Activated CD4-positive, alpha-beta T cell treated with anti-CD3 and anti-CD28 coated beads, Interleukin-2, amount 10 ng/mL, durations not matched to agents 7 days and 5 days (primary cell): ENCODE measurements around the gene TNPO2. TPM values are rescaled to one million over a fixed set of nuclear protein-coding genes. Genes with fewer than 3 reads are reported as not detected.

Source experiments
- CTCF ChIA-PET: fragments of 350-600 bp; sonication (Branson Sonifier 250); formaldehyde crosslinking; loops from one replicate; lab custom pipeline; 2021; ENCODE audit warnings: antibody characterized with exemption; lab: Charles Lee
- POLR2A ChIA-PET: fragments of 350-600 bp; sonication (Branson Sonifier 250); formaldehyde crosslinking; loops from one replicate; lab custom pipeline; 2021; ENCODE audit warnings: antibody characterized with exemption; lab: Charles Lee
- DNase-seq: peaks from one replicate; pipeline ENCODE4 v3.0.0-alpha.2; 2020
- H3K27ac Mint-ChIP-seq: one replicate; pipeline ENCODE4 v1.8.0; 2021; ENCODE audit warnings: mild to moderate bottlenecking, moderate library complexity, mixed read lengths
- H3K27me3 Mint-ChIP-seq: one replicate; pipeline ENCODE4 v1.8.0; 2021; ENCODE audit warnings: mixed read lengths
- H3K36me3 Mint-ChIP-seq: one replicate; pipeline ENCODE4 v1.8.0; 2021; ENCODE audit warnings: low read depth, mixed read lengths
- H3K4me1 Mint-ChIP-seq: one replicate; pipeline ENCODE4 v1.8.0; 2021; ENCODE audit warnings: mixed read lengths
- H3K4me3 Mint-ChIP-seq: one replicate; pipeline ENCODE4 v1.8.0; 2021; ENCODE audit warnings: mild to moderate bottlenecking, moderate library complexity, mixed read lengths
- H3K9me3 Mint-ChIP-seq: one replicate; pipeline ENCODE4 v1.8.0; 2021; ENCODE audit warnings: mixed read lengths
- total RNA-seq, 2 experiments: library from RNA; stranded (reverse); gene quantifications; one replicate each; pipeline ENCODE4 v1.2.3, GENCODE V29; 2021

TNPO2 gene
- total RNA-seq, 2 experiments from 2014 or later: 80.5 to 90.7 TPM

DNA sequence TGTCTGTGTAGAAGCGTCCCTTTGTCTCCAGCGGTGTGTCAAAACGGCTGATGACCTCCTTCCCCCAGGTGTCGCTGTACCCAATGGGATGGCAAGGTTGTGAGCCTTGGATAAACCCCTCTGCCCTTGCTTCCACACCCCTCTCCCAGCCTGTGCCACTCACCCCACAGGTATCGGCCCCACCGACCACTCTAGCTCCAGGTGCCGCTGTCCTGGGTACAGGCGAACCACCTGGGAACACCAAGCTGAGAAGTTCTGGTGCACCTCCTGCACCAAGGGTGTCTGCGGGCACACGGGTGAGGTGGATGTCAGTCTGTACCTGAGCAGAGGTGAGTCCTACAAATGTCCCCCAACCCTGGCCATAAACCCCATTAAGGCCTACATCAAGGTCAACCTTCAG is 73.8 kb downstream of the TNPO2 start:
- Mint-ChIP-seq H3K4me1 (peaks cover 5% of the 10 kb centered on the region), H3K36me3 (peaks cover 35% of the 10 kb centered on the region), H3K9me3 (no peaks in the 10 kb centered on the region), H3K4me3 (no peak overlapping the region), H3K27ac (no peak overlapping the region), H3K27me3 (no peaks in the 10 kb centered on the region)
- ChIA-PET POLR2A (no interaction called here), CTCF (no interaction called here)
- no peak for DNase-seq

Other genes with a start within 250 kb of the TNPO2 start
- gene ZNF709, start 239.1 kb downstream of the TNPO2 start, total RNA-seq: 1 to 10 TPM; 2.2 to 2.4 TPM
- 10 to 100 TPM; 11.1 to 12.1 TPM for gene ZNF564, start 172.4 kb downstream of the TNPO2 start, total RNA-seq
- 10 to 100 TPM; 15.1 to 15.8 TPM for gene ZNF490, start 113.1 kb downstream of the TNPO2 start, total RNA-seq
- 10 to 100 TPM; 31.3 to 37.3 TPM for gene ZNF791, start 113.0 kb downstream of the TNPO2 start, total RNA-seq
- 100 to 1,000 TPM; 130 to 143 TPM for gene MAN2B1, start 57.2 kb downstream of the TNPO2 start, total RNA-seq
- 10 to 100 TPM; 14.4 to 19.6 TPM for gene WDR83, start 57.1 kb downstream of the TNPO2 start, total RNA-seq
- gene DHPS, start 42.1 kb downstream of the TNPO2 start, total RNA-seq: 100 to 1,000 TPM in 1 of 2 experiments, 10 to 100 TPM in 1; 89.9 to 102 TPM
- gene GNG14, start 35.9 kb downstream of the TNPO2 start, total RNA-seq: not detected
- gene FBXW9, start 27.3 kb downstream of the TNPO2 start, total RNA-seq: 1 to 10 TPM; 5.3 to 5.9 TPM
- 100 to 1,000 TPM; 222 to 226 TPM for gene TRIR, start 10.8 kb upstream of the TNPO2 start, total RNA-seq
- gene GET3, start 13.6 kb upstream of the TNPO2 start, total RNA-seq: 10 to 100 TPM; 67.2 to 68.3 TPM
- gene BEST2, start 27.9 kb upstream of the TNPO2 start, total RNA-seq: not detected
- gene HOOK2, start 51.6 kb upstream of the TNPO2 start, total RNA-seq: 10 to 100 TPM; 13.9 to 14.0 TPM
- 10 to 100 TPM; 66.7 to 78.4 TPM for gene JUNB, start 67.6 kb upstream of the TNPO2 start, total RNA-seq
- 100 to 1,000 TPM; 274 to 288 TPM for gene PRDX2, start 77.9 kb upstream of the TNPO2 start, total RNA-seq
- gene THSD8, start 78.1 kb upstream of the TNPO2 start, total RNA-seq: 10 to 100 TPM; 27.0 to 31.1 TPM
- gene RNASEH2A, start 82.7 kb upstream of the TNPO2 start, total RNA-seq: 10 to 100 TPM; 34.9 to 39.3 TPM
- not detected for gene RTBDN, start 110.6 kb upstream of the TNPO2 start, total RNA-seq
- gene MAST1, start 114.6 kb upstream of the TNPO2 start, total RNA-seq: under 1 TPM; 0.35 to 0.67 TPM
- gene DNASE2, start 157.5 kb upstream of the TNPO2 start, total RNA-seq: 10 to 100 TPM; 28.8 to 30.0 TPM
- under 1 TPM in 1 of 2 experiments, not detected in 1; 0.20 TPM for gene KLF1, start 163.3 kb upstream of the TNPO2 start, total RNA-seq
- gene GCDH, start 167.2 kb upstream of the TNPO2 start, total RNA-seq: 10 to 100 TPM; 35.4 to 41.7 TPM
- gene SYCE2, start 195.4 kb upstream of the TNPO2 start, total RNA-seq: 1 to 10 TPM; 3.2 to 4.5 TPM
- 10 to 100 TPM; 85.7 to 90.6 TPM for gene FARSA, start 209.8 kb upstream of the TNPO2 start, total RNA-seq
- 100 to 1,000 TPM; 726 to 779 TPM for gene CALR, start 214.7 kb upstream of the TNPO2 start, total RNA-seq
- 100 to 1,000 TPM; 120 to 131 TPM for gene RAD23A, start 221.9 kb upstream of the TNPO2 start, total RNA-seq
- gene GADD45GIP1, start 233.3 kb upstream of the TNPO2 start, total RNA-seq: 10 to 100 TPM; 14.9 to 16.5 TPM
- under 1 TPM; 0.15 to 0.20 TPM for gene DAND5, start 245.6 kb upstream of the TNPO2 start, total RNA-seq